NOMO-1 treated with dmso at 0.1 percent for 144 hours (cell line): Measurements from ENCODE around the gene RASGEF1B.

Experiments used
- DNase-seq: peaks from one replicate; lab custom pipeline; 2025; ENCODE audit not compliant: unreplicated experiment; lab: John Stamatoyannopoulos, UW

RASGEF1B gene

GRCh38 chr4:81466841-81467671 is 4.7 kb downstream of the RASGEF1B start:
- no peak for DNase-seq

DNA sequence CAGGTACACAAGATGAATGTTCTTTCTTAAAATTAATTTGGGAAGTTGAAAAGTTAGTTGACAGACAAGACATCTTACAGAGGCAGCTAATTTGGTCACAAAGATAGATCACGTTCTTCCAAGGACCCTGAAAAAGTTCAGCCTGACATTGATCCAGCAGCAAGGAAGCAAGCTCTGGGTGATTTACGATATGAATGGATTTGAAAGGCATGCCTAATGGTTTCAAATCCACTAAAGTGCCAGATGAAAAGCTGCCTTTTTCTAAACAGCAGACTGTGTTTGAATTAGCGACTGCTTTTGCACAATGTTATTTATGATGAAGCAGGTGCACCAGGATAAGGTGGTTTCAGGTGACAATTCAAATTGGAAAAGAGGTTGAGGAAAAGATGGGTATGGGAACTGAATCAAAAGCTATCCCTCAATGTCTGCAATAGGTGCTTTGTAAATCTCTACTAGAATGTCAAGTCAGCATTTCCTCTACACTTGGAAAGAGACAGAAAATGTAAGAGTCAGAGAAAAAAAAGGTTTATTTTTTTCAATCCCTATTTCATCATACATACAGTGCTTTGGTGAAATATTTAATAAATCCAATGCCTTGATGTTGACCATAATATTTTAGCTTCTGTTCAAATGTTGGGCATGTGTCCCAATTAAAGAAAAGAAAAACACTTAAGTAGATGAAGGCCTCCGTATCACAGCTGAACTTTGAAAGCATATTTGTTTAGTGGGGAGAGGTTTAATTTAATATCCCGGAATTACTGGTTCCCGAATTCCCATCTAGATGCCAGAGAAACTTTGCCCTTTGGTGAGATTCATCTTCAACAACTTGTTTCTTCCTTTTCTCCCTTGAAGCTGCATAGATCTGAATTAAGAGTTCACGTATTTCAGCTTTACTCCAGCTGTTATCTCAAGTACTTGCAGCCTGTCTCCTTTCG is 6.0 kb downstream of the RASGEF1B start:
- no peak for DNase-seq

GRCh38 chr4:81460834-81461233 is 10.9 kb downstream of the RASGEF1B start:
- no peak for DNase-seq

DNA sequence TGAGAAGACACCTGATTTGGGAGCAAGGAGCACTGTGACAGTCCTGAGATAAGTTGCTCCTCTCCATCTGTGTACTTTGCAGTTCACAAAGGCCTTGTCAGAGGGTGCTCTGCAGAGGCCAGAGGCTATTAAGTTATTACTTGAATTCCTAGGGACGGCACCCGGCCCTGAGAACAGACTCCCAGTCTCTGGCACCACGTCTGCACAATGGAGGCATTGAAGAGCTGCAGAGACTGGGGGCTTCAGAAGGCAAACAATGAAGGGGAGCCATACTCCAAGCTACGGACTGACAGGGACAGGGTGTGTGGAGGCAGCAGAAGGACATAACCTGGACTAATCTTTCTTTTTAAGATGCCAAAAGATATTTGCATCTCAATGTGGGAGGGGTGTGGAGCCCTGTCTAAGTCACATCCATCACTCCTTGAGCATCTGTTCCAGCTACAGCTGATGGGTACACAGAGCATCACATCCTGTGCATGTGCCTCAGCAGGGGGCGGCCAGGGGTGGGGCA is 11.5 kb downstream of the RASGEF1B start:
- DNase-seq, result no peak

- DNase-seq, result no peak
Measured at GRCh38 chr4:81459228-81459627, 12.5 kb downstream of the RASGEF1B start.

- DNase-seq, result no peak
Measured at GRCh38 chr4:81457921-81458520, 13.7 kb downstream of the RASGEF1B start.

DNA sequence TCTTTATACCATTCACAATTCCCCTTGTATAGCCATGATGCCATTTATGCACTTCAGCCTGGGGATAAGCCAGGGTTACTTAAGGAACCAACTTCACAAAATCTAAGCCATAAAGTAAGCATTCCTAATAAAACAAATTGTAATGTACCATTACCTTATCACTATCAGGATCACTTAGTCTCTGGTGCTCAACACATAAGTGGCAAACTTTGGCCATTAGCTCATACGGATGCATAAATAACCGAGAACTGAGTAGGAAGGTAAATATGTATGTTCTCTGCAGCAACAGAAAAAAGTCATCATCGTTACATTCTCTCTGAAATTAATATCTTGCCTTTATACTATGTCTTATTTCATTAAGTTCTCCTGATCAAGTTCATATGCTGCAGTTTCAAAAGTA is 14.4 kb downstream of the RASGEF1B start:
- no peak for DNase-seq

- DNase-seq, result peak; percentile 16
Measured at GRCh38 chr4:81455897-81456296, 15.8 kb downstream of the RASGEF1B start.

GRCh38 chr4:81454948-81455347 is 16.8 kb downstream of the RASGEF1B start:
- peak; percentile 21 for DNase-seq

GRCh38 chr4:81454499-81454898 is 17.2 kb downstream of the RASGEF1B start:
- DNase-seq, result peak; percentile 15

- no peak for DNase-seq
Measured at GRCh38 chr4:81453024-81453423, 18.7 kb downstream of the RASGEF1B start.

GRCh38 chr4:81452452-81453006 is 19.2 kb downstream of the RASGEF1B start:
- DNase-seq, result no peak

- no peak for DNase-seq
Measured at GRCh38 chr4:81449015-81449414, 22.7 kb downstream of the RASGEF1B start.

- DNase-seq, result no peak
Measured at GRCh38 chr4:81447566-81448229, 24.0 kb downstream of the RASGEF1B start.

DNA sequence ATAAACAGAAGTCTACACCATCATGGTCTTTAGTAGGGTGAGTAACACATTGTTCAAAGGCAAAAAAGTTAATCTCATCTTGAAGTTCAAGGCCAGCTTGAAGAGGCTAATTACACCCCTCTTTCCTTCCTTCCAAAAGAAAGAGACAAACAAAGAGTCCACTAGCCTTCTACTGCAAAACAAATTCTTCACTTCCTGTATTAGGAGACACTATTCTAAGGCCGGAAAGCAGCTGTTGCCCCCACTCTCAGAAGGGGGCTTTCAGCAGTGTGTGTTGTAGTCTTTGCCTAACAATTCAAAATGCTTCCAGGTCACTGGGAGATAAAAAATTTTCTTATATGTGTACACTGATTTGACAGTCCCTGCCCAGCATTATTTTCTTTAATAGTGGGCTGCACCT is 25.1 kb downstream of the RASGEF1B start:
- no peak for DNase-seq

GRCh38 chr4:81445196-81445595 is 26.5 kb downstream of the RASGEF1B start:
- no peak for DNase-seq

- no peak for DNase-seq
Measured at GRCh38 chr4:81442484-81443085, 29.1 kb downstream of the RASGEF1B start.

DNA sequence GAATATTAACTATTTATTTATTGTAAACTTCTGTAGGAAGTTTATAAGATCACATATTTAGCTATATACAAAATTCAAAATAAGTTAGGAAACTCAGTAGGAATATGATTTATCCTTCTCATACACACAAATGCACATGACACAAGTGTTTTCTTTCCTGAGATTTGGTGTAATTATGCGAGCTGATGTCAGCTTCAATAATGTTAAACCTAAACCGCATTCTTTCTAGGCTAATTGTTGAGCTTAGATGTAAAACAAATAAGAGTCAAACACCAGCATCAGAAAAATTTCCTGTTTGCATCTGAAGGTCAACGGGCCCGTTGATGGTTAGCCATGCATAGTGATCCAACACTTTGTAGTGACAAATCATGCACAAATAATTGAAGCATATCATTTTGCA is 30.8 kb downstream of the RASGEF1B start:
- DNase-seq, result no peak

DNA sequence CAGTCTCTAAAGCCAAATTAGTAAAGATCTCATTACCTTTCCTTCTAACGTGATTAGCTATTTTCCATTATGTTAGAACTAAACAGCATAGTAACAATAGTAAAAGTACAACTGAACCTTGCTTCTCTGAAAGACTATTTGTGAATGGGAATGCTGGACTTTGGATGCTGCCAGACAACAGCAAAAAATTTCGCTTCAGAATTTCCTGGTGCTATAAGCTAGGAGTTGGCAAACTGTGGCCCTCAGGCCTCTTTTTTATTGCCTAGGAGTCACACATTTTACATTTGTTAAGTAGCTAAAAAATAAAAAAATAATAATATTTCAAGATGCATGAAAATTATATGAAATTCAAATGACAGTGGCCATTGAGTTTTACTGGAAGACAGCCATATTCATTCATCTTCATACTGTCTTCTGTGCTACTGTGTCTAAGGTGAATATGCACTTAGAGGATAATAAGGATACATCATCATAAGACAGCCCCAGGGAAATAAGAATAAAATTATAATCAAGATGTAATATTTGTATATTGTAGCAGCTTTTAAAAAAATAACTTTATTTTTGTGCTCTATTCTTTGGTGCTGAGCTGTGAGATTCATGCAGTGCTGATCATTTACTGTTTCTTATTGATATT is 34.6 kb downstream of the RASGEF1B start:
- no peak for DNase-seq

DNA sequence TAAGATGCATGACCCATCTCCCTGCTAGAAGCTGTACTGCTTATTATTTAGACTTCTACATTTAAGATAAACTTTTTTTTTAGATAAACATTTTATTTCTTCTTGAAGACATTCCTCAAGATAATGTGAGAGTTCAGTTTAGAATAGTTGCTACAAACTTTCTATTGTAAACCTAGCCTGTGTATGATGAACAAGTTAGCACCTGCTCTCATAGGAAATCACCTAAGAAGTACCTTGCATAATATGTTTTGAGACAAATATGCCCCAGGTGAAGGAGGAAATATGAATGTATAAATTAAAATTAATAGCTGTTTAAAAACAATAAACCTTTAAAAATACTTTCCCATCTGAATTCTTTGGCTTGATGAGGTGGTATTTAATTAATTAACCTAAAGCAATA is 35.6 kb downstream of the RASGEF1B start:
- no peak for DNase-seq
